HG02759 (cell line): ENCODE measurements around the gene GASK1A.

ENCODE experiments used
- ATAC-seq: cut with Tn5 transposase; IDR thresholded peaks from one replicate; pipeline ENCODE4 v1.9.1; 2021; ENCODE audit warnings: mild to moderate bottlenecking, moderate library complexity; ENCODE audit not compliant: unreplicated experiment

Gene GASK1A

GRCh38 chr3:42982645-42983412 lies 3.7 kb downstream of the GASK1A start:
- ATAC-seq = no peak

- ATAC-seq = no peak
Measured at GRCh38 chr3:42983927-42984326, 4.8 kb downstream of the GASK1A start.

DNA sequence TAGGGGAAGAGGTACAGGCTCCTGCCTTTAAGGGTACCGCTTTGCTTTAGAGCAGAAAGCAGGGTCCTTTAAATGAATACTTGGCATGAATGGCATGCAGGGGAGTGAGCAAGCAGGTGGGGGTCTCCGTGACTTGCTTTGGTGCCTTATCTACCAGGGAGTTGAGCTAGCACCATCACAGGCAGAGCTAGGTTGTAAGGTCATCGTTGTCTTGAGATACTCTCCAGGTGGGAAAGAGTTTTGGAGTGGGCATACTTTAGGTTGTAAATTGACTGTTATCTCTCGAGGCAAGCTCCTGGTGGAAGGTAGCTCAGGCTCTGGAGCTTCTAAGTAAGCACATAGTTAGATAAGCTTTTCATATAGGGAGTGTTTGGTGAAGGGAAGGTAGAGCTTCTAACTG lies 5.6 kb downstream of the GASK1A start:
- no peak for ATAC-seq

- ATAC-seq = no peak
Measured at GRCh38 chr3:42988097-42988496, 9.0 kb downstream of the GASK1A start.

- ATAC-seq = no peak
Measured at GRCh38 chr3:42988566-42988965, 9.5 kb downstream of the GASK1A start.

DNA sequence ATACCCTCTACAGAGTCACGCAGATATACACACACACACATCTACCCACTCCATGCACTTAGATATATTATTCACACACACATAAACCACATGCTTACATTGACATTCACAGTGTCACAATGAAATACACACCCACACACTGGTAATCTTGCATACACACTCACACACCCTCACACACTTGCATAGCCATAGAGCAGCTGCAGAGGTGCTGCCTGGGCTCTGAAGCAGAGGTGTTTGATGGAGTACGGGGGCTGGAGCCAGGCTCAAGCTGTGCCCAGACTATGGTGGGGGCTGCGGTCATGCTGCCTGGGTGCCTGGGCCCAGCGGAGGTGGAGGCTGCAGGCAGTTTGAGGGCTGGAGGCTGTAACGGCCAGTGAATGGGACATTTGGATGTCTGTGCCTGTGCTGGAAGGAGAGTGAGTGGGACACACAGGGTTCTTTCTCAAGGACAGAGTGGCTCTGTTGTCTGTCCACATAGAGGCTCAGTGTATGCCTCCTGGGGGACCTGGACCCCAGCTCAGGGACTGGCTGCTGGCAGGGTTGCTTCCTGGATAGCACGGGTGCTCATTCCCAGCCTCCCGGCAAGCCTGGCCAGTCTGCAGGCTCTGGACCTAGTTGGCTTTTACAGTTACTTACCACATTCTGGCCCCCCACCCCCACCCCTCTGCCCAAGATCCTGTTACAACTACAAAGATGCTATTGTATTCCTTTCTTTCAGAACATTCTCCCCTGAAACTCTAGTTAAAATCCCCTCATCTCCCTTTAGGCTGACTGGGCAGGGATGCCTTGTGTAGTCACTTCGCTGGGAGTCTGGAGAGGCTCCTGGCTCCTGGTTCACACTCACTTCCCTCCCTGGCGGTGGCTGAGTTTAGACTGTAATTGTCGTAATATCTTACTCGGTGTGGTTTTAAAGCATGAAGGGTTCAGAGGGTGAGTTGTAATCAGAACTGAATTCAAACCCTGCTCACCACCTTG lies 12.5 kb downstream of the GASK1A start:
- ATAC-seq = no peak

DNA sequence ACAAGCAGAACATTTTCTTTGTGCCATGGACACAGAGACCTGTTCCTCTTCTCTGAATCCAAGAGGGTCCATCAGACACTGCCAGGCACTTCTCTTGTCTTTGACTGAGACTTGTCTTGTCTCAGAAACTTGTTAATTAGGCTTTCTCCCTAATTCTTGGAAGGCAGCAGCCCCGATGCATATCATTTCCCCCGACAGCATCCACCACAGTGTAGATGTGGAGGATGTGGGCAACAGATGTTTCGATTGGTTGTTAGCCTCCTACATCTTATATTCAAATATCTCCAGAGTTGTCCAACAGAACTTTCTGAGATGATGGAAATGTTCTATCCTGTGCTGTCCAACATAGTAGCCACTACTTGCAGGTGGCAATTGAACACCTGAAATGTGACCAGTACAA lies 15.5 kb downstream of the GASK1A start:
- ATAC-seq = no peak

DNA sequence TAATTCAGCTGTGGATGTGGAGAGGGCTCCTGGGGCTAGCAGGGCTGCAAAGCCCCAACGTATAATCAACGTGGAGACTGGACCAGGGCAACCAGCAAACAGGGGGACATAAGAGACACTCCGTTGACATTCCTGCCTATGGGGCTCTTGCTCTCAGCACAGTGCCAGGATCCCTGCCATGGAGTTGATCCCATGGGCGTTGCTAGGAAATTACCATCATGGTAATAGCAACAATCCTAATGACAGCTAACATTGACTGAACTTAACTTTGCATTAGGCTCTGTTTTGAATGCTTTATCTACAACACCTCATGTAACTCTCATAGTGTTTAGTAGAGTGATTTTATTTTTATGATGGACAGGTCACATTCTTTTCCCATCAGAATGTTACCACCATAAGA lies 16.9 kb downstream of the GASK1A start:
- ATAC-seq = no peak

- no peak for ATAC-seq
Measured at GRCh38 chr3:42996633-42997075, 17.5 kb downstream of the GASK1A start.

DNA sequence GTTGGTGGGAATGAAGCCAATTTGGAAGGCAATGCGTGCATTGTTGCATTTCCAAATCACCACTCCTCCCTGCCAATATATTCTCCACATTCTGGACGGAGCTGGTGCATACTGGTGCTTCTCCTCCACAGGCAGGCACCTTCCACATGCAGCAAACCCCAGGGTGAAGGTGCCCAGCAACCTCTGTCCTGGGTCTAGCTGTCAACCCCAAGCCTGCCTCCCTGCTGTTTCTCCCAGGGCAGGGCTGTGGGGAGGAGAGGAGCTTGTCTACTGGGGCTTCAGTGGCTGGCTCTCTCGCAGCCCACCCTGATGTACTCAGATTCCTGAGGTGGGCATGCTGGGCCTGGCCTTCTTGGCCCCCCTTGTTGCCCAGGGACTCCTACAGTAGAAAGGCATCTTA lies 20.1 kb downstream of the GASK1A start:
- ATAC-seq = no peak

DNA sequence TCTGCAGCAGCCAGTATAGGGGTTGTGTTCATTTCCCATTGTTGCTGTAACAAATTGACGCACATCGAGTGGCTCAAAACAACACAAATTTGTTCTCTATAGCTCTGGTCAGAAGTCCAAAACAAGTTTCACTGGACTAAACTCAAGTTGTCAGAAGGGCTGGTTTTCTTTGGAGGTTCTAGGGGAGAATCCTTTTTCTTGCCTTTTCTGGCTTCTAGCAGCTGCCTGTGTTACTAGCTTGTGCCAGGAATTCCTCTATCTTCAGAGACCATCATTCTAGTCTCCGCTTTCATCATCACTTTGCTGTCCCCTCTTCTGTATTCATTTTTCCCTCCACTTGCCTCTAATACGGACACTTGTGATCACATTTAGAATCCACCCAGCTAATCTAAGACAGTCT lies 20.5 kb downstream of the GASK1A start:
- no peak for ATAC-seq

DNA sequence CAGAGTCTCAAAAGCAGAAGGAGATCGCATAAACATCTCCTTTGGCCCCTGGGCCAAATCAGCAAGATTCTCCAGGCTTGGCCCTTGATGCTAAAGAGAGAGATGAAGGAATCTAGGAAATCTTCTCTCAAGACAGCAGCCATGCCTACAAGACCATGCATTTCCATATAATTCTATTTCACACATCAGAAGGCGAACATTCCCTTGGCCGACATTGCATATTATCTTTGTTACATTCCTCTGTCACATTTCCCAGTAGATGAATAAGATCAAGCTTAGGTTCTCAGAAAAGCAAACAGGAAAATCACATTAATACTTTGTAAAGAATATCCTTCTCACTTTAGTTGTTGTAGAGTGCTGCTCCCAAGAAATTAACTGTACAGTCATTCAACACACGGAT lies 21.3 kb downstream of the GASK1A start:
- no peak for ATAC-seq

- no peak for ATAC-seq
Measured at GRCh38 chr3:43001094-43001553, 22.0 kb downstream of the GASK1A start.

- no peak for ATAC-seq
Measured at GRCh38 chr3:43001556-43002121, 22.5 kb downstream of the GASK1A start.

DNA sequence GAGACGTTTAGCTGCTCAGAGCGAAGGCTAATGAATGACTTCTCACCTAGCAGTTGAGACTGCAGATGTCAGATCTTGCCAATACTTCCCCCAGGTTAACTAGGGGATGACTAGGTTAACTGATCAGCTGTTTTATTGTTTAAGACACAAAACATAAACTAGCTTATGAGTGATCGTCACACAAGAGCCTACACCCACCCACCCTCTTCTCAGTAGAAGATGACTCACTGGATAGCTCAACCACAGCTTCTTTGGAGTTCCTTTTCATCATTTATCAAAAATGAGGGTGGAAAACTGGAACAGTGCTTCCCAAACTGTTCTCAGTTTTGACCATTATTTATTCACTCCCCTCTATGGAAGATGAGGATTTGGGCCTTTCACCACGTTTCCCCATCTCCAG lies 25.2 kb downstream of the GASK1A start:
- ATAC-seq = no peak

- ATAC-seq = no peak
Measured at GRCh38 chr3:43005253-43005652, 26.1 kb downstream of the GASK1A start.

GRCh38 chr3:43005981-43006380 lies 26.9 kb downstream of the GASK1A start:
- ATAC-seq = no peak

- no peak for ATAC-seq
Measured at GRCh38 chr3:43006825-43007224, 27.7 kb downstream of the GASK1A start.

DNA sequence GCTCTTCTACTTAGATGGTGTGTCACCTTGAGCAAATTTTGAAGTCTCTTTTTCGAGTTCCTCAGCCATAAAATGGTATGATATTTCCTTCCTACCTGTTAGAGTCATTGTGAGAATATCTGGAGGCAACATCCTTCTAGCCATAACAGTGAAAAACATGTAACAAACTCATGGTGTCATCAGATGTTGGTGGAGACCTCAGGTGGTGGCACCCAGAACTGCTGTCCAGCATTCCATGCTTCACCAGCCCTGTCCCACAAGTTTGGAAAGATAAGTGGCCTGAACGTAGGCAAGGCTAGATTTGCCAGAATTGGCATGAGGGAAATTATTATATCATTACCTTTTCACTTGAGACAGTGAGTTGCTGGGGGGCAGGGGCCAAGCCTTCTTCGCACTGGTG lies 30.4 kb downstream of the GASK1A start:
- ATAC-seq = no peak

DNA sequence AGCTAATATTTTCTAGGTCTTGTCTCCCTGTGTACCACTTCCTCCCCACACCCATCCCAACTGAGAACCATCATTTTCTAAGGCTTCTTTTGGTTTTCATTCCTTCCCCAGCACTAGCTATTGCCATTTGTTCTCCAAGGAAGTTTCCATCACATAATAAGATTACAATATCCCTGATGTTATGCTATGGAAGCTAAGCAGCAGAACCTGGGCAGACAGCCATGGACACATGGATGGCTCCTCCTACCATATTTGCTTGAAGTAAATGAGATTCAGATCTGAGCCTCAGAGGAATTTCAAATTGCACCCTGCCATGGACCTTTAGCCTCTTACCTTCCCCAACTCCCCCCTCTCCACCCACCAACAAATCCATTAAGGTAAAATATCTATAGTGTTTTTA lies 31.5 kb downstream of the GASK1A start:
- no peak for ATAC-seq

- ATAC-seq = no peak
Measured at GRCh38 chr3:43011638-43012037, 32.5 kb downstream of the GASK1A start.
